GM19467 (cell line): ENCODE data around the gene RERE.
"Not testable (repeated sequence)": the region's sequence is repeated elsewhere in the genome, so short reads cannot be mapped to it uniquely, and the experiment has no call there.

Experiments
- ATAC-seq: cut with Tn5 transposase; IDR thresholded peaks from one replicate; pipeline ENCODE4 v1.9.1; 2021; ENCODE audit warnings: mild to moderate bottlenecking, moderate library complexity; ENCODE audit not compliant: unreplicated experiment

RERE gene

DNA sequence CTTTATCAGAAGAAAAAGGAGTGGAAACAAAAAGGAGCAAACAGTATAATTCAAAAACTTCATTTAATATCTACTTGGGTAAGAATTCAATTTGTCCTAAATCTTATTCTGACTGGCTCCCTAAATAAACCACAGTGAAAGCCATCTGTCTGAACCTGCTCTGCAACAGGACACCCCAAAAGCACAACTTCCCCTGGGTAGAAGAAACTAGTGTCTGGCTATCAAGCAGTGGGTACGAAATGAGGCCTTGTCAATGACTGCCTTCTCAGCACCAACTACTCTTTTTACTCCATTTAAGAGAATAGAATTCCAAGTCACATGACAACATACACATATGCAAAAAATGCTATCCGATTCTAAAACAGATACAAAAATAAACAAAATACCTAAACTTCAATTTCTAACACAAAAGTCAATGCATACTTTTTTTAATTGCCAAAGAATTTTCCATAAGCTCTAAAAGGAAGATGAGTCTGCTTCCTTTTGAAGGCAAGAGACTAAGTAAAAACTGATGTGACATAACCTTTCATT lies 292.7 kb downstream of the RERE start:
- no peak for ATAC-seq

DNA sequence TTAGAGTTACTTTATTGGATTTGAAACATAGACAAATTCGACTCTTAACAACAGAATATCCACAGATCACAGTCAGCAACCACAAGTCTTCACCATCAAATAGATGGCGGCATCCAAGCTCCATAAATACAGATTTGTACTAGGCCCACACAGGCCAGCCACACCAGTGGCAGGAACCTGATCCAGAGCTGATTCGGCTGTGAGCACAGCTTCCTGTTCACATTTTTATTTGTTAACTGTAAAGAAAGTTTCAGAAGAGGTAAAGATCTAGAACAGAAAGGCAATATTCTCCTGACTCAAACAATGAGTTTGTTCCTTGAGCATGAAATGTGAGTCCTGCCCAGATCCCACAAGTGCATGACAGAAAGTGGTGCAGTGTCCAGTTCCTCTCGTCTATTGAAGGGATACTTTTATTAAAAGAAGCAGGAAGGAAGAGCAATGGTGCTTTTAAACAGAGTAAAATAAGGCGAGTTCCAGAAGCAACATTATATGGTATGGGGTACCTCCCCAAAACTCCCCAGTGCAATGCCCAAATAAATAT lies 293.7 kb downstream of the RERE start:
- ATAC-seq: no peak

GRCh38 chr1:8520483-8520966 lies 296.9 kb downstream of the RERE start:
- ATAC-seq: no peak

- no peak for ATAC-seq
Measured at GRCh38 chr1:8519167-8519566, 298.3 kb downstream of the RERE start.

GRCh38 chr1:8518490-8518801 lies 299.0 kb downstream of the RERE start:
- ATAC-seq: no peak

GRCh38 chr1:8517661-8518489 lies 299.6 kb downstream of the RERE start:
- no peak for ATAC-seq

- ATAC-seq: no peak
Measured at GRCh38 chr1:8516793-8517556, 300.5 kb downstream of the RERE start.

DNA sequence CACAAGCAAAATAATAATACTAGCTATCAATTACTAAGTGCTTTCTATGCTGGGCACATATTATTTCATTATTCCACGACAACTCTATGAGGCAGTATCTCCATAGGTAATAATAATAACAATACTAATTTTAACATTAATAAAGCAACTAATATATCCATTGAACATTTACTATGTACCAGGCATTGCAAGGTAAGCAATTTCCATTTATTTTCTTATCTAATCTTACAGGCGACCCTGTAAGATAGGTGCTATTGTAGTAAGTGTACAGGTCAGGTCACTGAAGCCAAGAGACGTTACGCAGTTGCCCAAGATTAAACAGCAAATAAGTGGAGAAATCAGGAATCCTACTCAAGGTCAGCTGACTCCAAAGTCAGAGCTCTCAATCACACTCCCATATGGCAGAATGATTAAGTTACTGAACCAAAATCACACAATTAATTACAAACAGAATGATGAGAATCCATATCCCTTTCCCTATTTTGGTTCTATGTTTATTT lies 301.1 kb downstream of the RERE start:
- ATAC-seq: no peak

DNA sequence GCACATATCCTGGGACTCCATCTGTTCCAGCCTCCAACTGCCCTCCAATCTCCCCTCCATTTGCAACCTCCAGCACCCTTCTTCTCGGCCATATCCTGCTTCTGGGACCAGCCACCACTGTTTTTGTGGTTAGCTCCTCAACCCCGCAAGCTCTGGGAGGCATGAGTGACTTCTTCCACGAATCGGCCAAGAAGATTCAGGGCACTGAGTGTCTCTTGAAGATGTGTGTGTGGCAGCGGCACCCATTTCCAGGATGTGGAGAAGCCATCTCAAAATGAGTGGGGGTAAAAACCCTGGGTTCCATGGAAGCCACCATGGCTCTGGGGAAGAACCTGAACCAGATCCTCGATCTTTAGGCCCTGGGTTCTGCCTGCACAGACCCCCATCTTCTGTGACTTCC lies 304.9 kb downstream of the RERE start:
- ATAC-seq: no peak

GRCh38 chr1:8510041-8510823 lies 307.2 kb downstream of the RERE start:
- ATAC-seq: no peak

DNA sequence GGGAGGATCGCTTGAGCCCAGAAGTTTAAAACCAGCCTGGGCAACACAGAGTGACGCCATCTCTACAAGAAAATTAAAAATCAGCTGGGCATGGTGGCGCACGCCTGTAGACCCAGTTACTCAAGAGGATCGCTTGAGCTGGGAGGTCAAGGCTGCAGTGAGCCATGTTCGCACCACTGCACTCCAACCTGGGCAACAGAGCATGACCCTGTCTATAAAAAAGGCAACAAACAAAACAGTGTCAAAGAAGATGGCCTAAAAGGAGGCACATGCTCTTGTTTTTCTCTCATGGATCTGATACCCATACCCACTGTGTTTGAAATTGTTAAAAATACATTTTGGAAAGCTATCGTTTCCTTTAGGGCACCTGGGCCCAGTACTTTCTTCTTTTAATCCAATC lies 307.9 kb downstream of the RERE start:
- ATAC-seq: no peak

DNA sequence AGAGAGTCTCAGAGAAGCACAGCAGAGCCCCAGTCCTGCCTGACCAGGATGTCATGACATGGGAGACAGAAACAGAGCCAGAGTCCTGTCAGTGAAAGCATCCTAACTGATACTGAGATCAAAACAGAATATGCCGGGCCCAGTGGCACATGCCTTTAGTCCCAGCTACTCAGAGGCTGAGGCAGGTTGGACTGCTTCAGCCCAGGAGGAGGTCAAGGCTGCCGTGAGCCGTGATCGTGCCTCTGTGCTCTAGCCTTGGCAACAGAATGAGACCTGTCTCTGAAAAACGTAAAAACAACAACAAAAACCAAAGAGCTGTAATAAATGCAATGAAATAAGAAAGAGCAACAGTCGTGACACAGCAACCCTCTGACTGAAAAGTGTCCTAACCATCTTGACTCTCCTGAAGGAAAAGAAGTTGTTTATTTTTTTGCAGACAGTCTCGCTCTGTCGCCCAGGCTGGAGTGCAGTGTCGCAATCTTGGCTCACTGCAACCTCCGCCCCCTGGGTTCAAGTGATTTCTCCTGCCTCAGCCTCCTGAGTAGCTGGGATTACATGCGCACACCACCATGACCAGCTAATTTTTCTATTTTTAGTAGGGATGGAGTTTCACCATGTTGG lies 310.3 kb downstream of the RERE start:
- no peak for ATAC-seq

DNA sequence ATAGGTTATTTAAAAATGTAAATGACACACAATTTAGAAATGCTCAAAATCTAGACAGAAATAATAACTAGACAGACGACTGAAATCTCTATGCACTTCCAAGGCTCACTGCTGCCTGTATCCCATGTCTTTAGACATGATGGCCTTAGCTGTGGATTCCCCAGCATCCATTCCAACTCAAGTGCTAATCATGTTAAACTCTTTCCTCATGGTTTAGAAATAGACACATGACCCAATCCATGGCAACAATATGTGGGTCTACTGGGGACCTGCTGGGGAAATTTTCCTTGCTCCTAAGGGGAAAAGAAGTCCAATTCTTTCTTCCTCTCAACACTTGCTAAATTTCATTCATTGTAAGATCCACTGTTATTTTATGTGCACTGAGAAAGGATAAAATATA lies 311.0 kb downstream of the RERE start:
- no peak for ATAC-seq

DNA sequence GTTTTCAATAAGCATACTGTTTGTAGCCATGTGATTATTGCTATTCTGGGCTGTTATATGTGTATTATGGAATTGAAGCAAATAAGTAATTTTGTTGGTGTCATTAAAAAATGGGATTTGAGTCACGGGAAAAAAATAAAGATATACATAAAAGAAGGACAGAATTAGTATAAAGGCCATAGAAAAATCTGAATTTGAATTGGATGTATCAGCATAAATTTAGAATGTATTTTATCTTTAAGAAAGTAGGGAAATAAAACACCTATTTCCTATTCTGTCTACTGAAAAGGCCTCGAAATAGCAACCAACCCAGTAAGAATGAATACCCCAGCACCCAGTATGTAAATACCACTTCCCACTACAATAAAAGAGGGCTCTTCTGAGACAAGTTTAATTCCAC lies 313.6 kb downstream of the RERE start:
- ATAC-seq: no peak

- ATAC-seq: not testable (repeated sequence)
Measured at GRCh38 chr1:8502949-8503348, 314.5 kb downstream of the RERE start.

GRCh38 chr1:8497210-8497819 lies 320.1 kb downstream of the RERE start:
- no peak for ATAC-seq

DNA sequence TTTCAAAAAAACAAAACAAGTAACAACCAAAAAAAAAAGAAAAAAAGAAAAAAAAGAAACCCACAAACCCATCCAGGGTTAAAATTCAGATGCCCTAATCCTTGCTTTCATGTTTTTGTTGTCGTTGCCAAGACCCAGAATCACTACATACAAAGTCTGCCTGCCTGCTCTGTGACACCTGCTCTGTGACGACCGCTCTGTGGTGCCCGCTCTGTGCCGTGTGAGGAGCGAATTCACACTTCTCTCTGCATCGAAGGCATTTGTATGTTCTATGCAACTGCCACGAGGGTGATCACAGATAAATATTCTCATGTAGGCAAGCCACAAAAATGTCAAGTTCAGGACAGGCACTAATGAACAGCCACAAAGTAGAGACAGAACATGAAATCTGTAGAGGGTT lies 321.0 kb downstream of the RERE start:
- ATAC-seq: no peak

- no peak for ATAC-seq
Measured at GRCh38 chr1:8495928-8496401, 321.5 kb downstream of the RERE start.

DNA sequence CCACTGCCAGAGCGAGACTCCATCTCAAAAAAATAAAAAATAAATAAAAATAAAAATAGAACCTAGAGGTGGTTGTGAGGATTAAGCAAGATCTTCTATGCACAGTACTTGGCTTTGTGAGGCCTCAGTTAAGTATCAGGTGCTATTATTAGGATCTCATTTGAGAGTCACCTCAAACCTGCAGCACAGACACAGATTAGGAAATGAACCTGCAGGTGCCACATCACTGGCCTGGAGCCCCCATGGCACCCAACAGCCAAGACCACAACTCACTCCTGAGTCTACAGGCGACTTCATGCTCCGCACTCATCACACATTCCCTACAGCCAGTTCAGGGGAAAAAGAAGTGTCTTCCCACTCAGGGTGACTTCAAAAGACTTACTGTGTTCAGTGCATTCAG lies 322.8 kb downstream of the RERE start:
- ATAC-seq: no peak
